Liver (tissue), 3 donors: ENCODE data around the gene MSI2.

Experiments
- JUND ChIP-seq, 2 donors: IDR thresholded peaks; 2 replicates each; pipeline ENCODE4 v1.6.1; 2016; ENCODE audit warnings: antibody characterized with exemption in 2 of 2
- NR2F2 ChIP-seq: IDR thresholded peaks from 2 replicates; pipeline ENCODE4 v1.6.1; 2016; ENCODE audit warnings: antibody characterized with exemption
- TAF1 ChIP-seq: conservative IDR thresholded peaks from 2 replicates; pipeline ENCODE4 v1.6.1; 2016; ENCODE audit warnings: antibody characterized with exemption, mild to moderate bottlenecking
- YY1 ChIP-seq: IDR thresholded peaks from 2 replicates; pipeline ENCODE4 v1.6.1; 2016; ENCODE audit warnings: antibody characterized with exemption, mild to moderate bottlenecking
- ZBTB33 ChIP-seq: IDR thresholded peaks from 2 replicates; pipeline ENCODE4 v1.6.1; 2016; ENCODE audit warnings: antibody characterized with exemption
- TF ChIP-seq, protein P1 (sequence below): fragments of 150-350 bp; IDR thresholded peaks from 2 replicates; pipeline ENCODE4 v1.5.1; 2017; ENCODE audit warnings: improper control_type of control experiment, low read depth, low read length; ENCODE audit not compliant: missing input control
- TF ChIP-seq, protein P2 (sequence below): IDR thresholded peaks from 2 replicates; pipeline ENCODE4 v1.6.1; 2016; ENCODE audit warnings: antibody characterized with exemption
- TF ChIP-seq, protein P3 (sequence below): IDR thresholded peaks from 2 replicates; pipeline ENCODE4 v1.6.1; 2016; ENCODE audit warnings: antibody characterized with exemption
- donor health status: healthy.
- donor health status: healthy.

GRCh38 chr17:57456622-57457021 is 200.3 kb downstream of the MSI2 start:
- TF ChIP-seq, protein P1, sequence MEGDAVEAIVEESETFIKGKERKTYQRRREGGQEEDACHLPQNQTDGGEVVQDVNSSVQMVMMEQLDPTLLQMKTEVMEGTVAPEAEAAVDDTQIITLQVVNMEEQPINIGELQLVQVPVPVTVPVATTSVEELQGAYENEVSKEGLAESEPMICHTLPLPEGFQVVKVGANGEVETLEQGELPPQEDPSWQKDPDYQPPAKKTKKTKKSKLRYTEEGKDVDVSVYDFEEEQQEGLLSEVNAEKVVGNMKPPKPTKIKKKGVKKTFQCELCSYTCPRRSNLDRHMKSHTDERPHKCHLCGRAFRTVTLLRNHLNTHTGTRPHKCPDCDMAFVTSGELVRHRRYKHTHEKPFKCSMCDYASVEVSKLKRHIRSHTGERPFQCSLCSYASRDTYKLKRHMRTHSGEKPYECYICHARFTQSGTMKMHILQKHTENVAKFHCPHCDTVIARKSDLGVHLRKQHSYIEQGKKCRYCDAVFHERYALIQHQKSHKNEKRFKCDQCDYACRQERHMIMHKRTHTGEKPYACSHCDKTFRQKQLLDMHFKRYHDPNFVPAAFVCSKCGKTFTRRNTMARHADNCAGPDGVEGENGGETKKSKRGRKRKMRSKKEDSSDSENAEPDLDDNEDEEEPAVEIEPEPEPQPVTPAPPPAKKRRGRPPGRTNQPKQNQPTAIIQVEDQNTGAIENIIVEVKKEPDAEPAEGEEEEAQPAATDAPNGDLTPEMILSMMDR: no peak
- TF ChIP-seq NR2F2: no peak
- no peak for TF ChIP-seq ZBTB33
- TF ChIP-seq JUND (IDR thresholded peaks at IDR 0.05): no peak
- TF ChIP-seq, protein P2, sequence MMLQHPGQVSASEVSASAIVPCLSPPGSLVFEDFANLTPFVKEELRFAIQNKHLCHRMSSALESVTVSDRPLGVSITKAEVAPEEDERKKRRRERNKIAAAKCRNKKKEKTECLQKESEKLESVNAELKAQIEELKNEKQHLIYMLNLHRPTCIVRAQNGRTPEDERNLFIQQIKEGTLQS: no peak
- no peak for TF ChIP-seq YY1
- TF ChIP-seq, protein P3, sequence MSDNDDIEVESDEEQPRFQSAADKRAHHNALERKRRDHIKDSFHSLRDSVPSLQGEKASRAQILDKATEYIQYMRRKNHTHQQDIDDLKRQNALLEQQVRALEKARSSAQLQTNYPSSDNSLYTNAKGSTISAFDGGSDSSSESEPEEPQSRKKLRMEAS: no peak
- TF ChIP-seq TAF1: no peak
